Esophagus (tissue), 2 donors: ENCODE results near the gene TSPAN18. TPM values are rescaled to one million over a fixed set of nuclear protein-coding genes. Genes with fewer than 3 reads are reported as not detected.

ENCODE experiments used
- H3K27ac ChIP-seq, 2 donors: one replicate each; pipeline ENCODE4 v1.5.1; 2013; ENCODE audit warnings: low read depth in 2 of 2, mild to moderate bottlenecking in 2 of 2, inconsistent platforms in 1 of 2, low read length in 1 of 2, moderate library complexity in 1 of 2
- H3K27me3 ChIP-seq, 2 donors: one replicate each; pipeline ENCODE4 v1.6.1; 2013; ENCODE audit warnings: low read length in 2 of 2, control low read depth in 1 of 2, mild to moderate bottlenecking in 1 of 2; ENCODE audit not compliant: insufficient read depth in 2 of 2, control insufficient read depth in 1 of 2
- H3K36me3 ChIP-seq, 2 donors: one replicate each; pipeline ENCODE4 v1.6.1; 2013; ENCODE audit warnings: low read length in 1 of 2; ENCODE audit not compliant: control insufficient read depth in 2 of 2, insufficient read depth in 2 of 2
- H3K4me1 ChIP-seq, 2 donors: one replicate each; pipeline ENCODE4 v1.6.1; 2013; ENCODE audit warnings: low read length in 1 of 2; ENCODE audit not compliant: control insufficient read depth in 2 of 2, insufficient read depth in 2 of 2
- H3K4me3 ChIP-seq, 2 donors: one replicate each; pipeline ENCODE4 v1.5.1; 2013; ENCODE audit warnings: low read length in 2 of 2, mild to moderate bottlenecking in 2 of 2, low read depth in 1 of 2, moderate library complexity in 1 of 2
- H3K9me3 ChIP-seq, 2 donors: one replicate each; pipeline ENCODE4 v1.6.1; 2013; ENCODE audit warnings: mild to moderate bottlenecking in 2 of 2, low read depth in 1 of 2, low read length in 1 of 2, moderate library complexity in 1 of 2; ENCODE audit not compliant: control insufficient read depth in 2 of 2, insufficient read depth in 1 of 2
- WGBS, 2 donors: extraction: QIAGEN DNeasy Blood & Tissue Kit; methylation state at CpG; one replicate each; pipeline ENCODE4 v1.1.7; 2013; 5-methylcytosine and 5-hydroxymethylcytosine counted together
- polyA plus RNA-seq, 2 donors: library from polyadenylated mRNA; stranded (reverse); fragments of 200-250 nt; gene quantifications; one replicate each; pipeline ENCODE4 v1.2.3, GENCODE V29; 2013
- donor health status: healthy with polysubstance abuse.
- donor health status: Bipolar disorder and iron deficiency.

The TSPAN18 gene
- polyA plus RNA-seq, 2 donors, result 2.2 to 3.1 TPM

GRCh38 chr11:44887636-44888035 lies 160.9 kb downstream of the TSPAN18 start:
- Histone ChIP-seq H3K9me3 (peaks cover 0 to 2% of the 10 kb centered on the region in 2 donors), H3K4me1 (peaks cover 3 to 4% of the 10 kb centered on the region in 2 donors), H3K4me3 (no peak overlapping the region), H3K36me3 (no peaks in the 10 kb centered on the region), H3K27ac (no peak overlapping the region), H3K27me3 (no peaks in the 10 kb centered on the region)
- 77 to 79% methylated on average over 3 of the region's 3 CpGs for WGBS, 2 donors

- Histone ChIP-seq H3K27ac (no peak overlapping the region), H3K27me3 (no peaks in the 10 kb centered on the region), H3K9me3 (no peaks in the 10 kb centered on the region), H3K4me3 (no peak overlapping the region), H3K36me3 (no peaks in the 10 kb centered on the region), H3K4me1 (peaks cover 3 to 9% of the 10 kb centered on the region in 2 donors)
- 75 to 100% methylated on average over 1 of the region's 1 CpG for WGBS, 2 donors
Measured at GRCh38 chr11:44889266-44889665, 162.5 kb downstream of the TSPAN18 start.

GRCh38 chr11:44892843-44893242 lies 166.1 kb downstream of the TSPAN18 start:
- Histone ChIP-seq H3K27me3 (no peaks in the 10 kb centered on the region), H3K36me3 (no peaks in the 10 kb centered on the region), H3K4me3 (no peak overlapping the region), H3K9me3 (no peaks in the 10 kb centered on the region), H3K4me1 (peaks cover 3 to 9% of the 10 kb centered on the region in 2 donors), H3K27ac (peak overlapping the region; percentile 21 to 61)
- WGBS, 2 donors, result 88 to 93% methylated on average over 7 of the region's 7 CpGs

- H3K4me3 ChIP-seq, result no peak overlapping the region
- WGBS, 2 donors, result 62 to 67% methylated on average over 10 of the region's 10 CpGs
- H3K4me1 ChIP-seq, result peaks cover 3 to 9% of the 10 kb centered on the region in 2 donors
- H3K36me3 ChIP-seq, result no peaks in the 10 kb centered on the region
- H3K27me3 ChIP-seq, result no peaks in the 10 kb centered on the region
- peak overlapping the region; percentile 66 to 70 for H3K27ac ChIP-seq
- no peaks in the 10 kb centered on the region for H3K9me3 ChIP-seq
Measured at GRCh38 chr11:44893308-44893822, 166.6 kb downstream of the TSPAN18 start.

GRCh38 chr11:44893846-44894617 lies 167.3 kb downstream of the TSPAN18 start:
- 40 to 44% methylated on average over 20 to 21 of the region's 21 CpGs for WGBS, 2 donors
- no peaks in the 10 kb centered on the region for H3K36me3 ChIP-seq
- no peaks in the 10 kb centered on the region for H3K9me3 ChIP-seq
- H3K27ac ChIP-seq, result peak overlapping the region; percentile 66 to 70
- H3K4me1 ChIP-seq, result peaks cover 3 to 9% of the 10 kb centered on the region in 2 donors
- no peak overlapping the region for H3K4me3 ChIP-seq
- H3K27me3 ChIP-seq, result no peaks in the 10 kb centered on the region

GRCh38 chr11:44899959-44900358 lies 173.2 kb downstream of the TSPAN18 start:
- Histone ChIP-seq H3K4me3 (no peak overlapping the region), H3K4me1 (no peaks in the 10 kb centered on the region), H3K9me3 (no peaks in the 10 kb centered on the region), H3K27me3 (no peaks in the 10 kb centered on the region), H3K27ac (no peak overlapping the region), H3K36me3 (no peaks in the 10 kb centered on the region)
- 83 to 84% methylated on average over 3 of the region's 3 CpGs for WGBS, 2 donors

GRCh38 chr11:44901120-44901633 lies 174.4 kb downstream of the TSPAN18 start:
- Histone ChIP-seq H3K36me3 (no peaks in the 10 kb centered on the region), H3K4me3 (no peak overlapping the region), H3K4me1 (no peaks in the 10 kb centered on the region), H3K9me3 (no peaks in the 10 kb centered on the region), H3K27ac (no peak overlapping the region), H3K27me3 (no peaks in the 10 kb centered on the region)
- 85 to 87% methylated on average over 7 of the region's 7 CpGs for WGBS, 2 donors

- Histone ChIP-seq H3K27me3 (no peaks in the 10 kb centered on the region), H3K4me1 (no peaks in the 10 kb centered on the region), H3K27ac (no peak overlapping the region), H3K4me3 (no peak overlapping the region), H3K36me3 (no peaks in the 10 kb centered on the region), H3K9me3 (no peaks in the 10 kb centered on the region)
- 78 to 86% methylated on average over 5 of the region's 5 CpGs for WGBS, 2 donors
Measured at GRCh38 chr11:44901786-44902185, 175.0 kb downstream of the TSPAN18 start.

- Histone ChIP-seq H3K4me1 (no peaks in the 10 kb centered on the region), H3K9me3 (no peaks in the 10 kb centered on the region), H3K4me3 (no peak overlapping the region), H3K36me3 (no peaks in the 10 kb centered on the region), H3K27ac (no peak overlapping the region), H3K27me3 (no peaks in the 10 kb centered on the region)
- WGBS, 2 donors, result 76 to 86% methylated on average over 7 of the region's 7 CpGs
Measured at GRCh38 chr11:44903035-44903434, 176.3 kb downstream of the TSPAN18 start.

- 89 to 93% methylated on average over 3 of the region's 3 CpGs for WGBS, 2 donors
- Histone ChIP-seq H3K4me1 (no peaks in the 10 kb centered on the region), H3K27me3 (no peaks in the 10 kb centered on the region), H3K4me3 (no peak overlapping the region), H3K27ac (no peak overlapping the region), H3K36me3 (no peaks in the 10 kb centered on the region), H3K9me3 (no peaks in the 10 kb centered on the region)
Measured at GRCh38 chr11:44903518-44903917, 176.8 kb downstream of the TSPAN18 start.
